Stimulated activated CD4-positive, alpha-beta T cell treated with anti-CD3 and anti-CD28 coated beads, Interleukin-15, amount 100 ng/mL, for 1 hour (primary cell): ENCODE data around the gene MSANTD7.
"Not testable (repeated sequence)": the region's sequence is repeated elsewhere in the genome, so short reads cannot be mapped to it uniquely, and the experiment has no call there.

ENCODE experiments used
- DNase-seq, 2 donors: peaks; one replicate each; pipeline ENCODE4 v3.0.0-alpha.2; 2020; ENCODE audit warnings: low read depth in 1 of 2, low spot score in 1 of 2

The MSANTD7 gene

GRCh38 chr10:14837003-14837756 lies 926 bp upstream of the MSANTD7 start:
- DNase-seq: no peak

DNA sequence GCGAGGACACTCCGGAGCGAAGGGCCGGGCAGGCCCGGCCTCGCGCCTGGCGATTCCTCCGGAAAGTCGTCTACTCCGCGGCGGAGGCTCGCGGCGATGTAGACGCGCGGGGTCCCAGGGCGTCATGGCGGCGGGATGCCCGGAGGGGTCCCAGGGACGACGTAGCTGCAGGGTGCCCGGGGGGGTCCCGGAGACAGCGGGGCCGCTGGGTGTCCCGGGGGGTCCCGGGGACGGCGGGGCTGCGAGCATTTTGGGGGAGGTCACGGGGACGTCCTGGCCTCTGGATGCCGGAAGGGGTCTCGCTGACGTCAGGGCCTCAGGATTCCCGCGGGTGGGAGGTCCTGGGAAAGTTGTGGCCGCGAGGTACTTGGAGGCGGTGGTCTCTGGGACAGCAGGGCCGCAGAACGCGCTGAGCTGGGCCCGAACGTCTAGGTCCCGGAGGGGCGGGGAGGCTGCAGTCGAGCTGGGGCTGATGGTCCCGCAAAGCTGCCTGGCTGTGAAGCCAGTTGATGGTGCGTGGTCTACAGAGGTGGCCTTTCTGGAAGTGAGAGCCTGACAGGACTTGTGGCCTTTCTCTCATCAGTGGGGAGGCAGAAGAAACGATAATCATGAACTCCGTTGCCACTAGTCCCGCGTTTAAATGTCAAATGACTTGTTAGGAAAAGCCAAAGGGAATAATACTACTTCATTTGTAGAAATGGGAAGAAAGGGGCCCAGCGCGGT lies 637 bp downstream of the MSANTD7 start:
- peak in 1 of 2 donors; percentile 3 for DNase-seq

GRCh38 chr10:14839305-14839695 lies 1.2 kb downstream of the MSANTD7 start:
- no peak for DNase-seq

DNA sequence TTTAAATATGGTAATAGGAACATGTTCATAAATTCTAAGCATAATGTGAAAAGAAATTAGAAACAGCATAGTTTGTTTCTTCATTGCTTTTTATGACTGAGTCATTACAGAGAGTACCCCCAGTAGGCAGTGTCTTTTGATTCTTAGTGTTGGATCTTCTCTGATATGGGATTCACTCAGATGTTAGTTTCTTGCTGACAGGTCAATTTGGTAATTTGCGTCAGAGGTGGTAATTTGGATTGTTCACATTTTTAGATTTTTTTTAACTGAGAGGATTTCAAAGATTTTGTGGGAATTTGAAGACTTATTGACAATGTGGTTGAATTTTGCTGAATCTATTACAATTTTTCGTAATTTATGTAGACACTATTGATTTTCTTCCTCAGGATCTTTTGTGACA lies 2.1 kb downstream of the MSANTD7 start:
- DNase-seq: no peak

- no peak for DNase-seq
Observed at GRCh38 chr10:14843327-14843988, 5.4 kb downstream of the MSANTD7 start.

DNA sequence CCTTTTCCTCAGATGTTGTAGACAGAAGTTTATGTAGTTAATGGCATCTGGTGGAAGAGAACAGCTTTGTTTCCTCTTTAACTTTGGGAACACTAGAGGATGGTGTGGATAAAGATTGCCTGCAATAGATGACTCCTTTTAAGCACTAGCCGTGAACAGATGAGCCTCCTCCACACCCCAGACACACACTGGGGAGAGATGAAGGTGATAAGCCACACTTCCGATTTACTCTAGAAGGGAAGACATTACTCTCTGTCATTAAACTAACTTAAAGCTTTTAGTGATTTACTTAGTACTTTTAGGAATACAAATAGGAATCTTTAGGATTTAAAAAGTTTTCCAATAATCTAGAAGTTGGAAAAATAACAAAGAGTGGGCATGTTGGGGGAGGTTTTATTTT lies 6.8 kb downstream of the MSANTD7 start:
- DNase-seq: no peak

DNA sequence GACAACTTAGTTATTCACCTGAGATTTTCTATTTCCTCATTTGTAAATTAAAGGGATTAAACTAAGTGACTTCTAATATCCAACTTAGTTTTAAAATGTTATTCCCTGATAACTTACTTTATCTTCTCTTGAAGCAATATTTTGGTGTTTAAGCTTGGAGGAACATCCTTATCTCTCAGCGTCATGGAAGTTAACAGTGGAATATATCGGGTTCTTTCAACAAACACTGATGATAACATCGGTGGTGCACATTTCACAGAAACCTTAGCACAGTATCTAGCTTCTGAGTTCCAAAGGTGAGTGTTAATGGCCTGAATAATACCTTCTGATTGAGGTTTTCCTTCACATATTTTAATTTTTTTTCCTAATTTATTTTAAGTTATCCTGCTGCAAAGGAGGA lies 14.1 kb downstream of the MSANTD7 start:
- DNase-seq: no peak

DNA sequence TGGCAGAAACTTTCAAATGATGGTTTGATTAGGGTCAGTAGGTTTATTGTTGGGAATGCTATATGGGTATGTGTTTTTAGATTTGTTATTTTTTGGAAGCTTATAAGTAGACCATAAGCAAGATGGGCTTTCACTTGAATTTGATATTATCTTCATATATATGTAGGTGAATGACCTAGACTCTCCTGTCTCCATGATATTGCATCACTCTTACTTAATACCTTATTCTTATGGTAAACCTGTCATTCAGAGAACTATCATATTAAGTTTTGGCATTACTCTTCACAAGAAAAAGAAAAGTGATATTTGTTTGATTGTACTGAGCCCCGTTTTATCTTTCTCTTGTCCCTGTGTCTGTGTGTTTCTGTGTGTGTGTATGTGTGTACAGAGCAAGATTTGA lies 17.3 kb downstream of the MSANTD7 start:
- DNase-seq: no peak

GRCh38 chr10:14858338-14858960 lies 20.3 kb downstream of the MSANTD7 start:
- no peak for DNase-seq

- no peak for DNase-seq
Observed at GRCh38 chr10:14859043-14859442, 20.9 kb downstream of the MSANTD7 start.

GRCh38 chr10:14859775-14860174 lies 21.7 kb downstream of the MSANTD7 start:
- no peak for DNase-seq

GRCh38 chr10:14860791-14861190 lies 22.7 kb downstream of the MSANTD7 start:
- no peak for DNase-seq

GRCh38 chr10:14864466-14864865 lies 26.4 kb downstream of the MSANTD7 start:
- not testable (repeated sequence) for DNase-seq

- DNase-seq: not testable (repeated sequence)
Observed at GRCh38 chr10:14864871-14865270, 26.8 kb downstream of the MSANTD7 start.

- no peak for DNase-seq
Observed at GRCh38 chr10:14873090-14873760, 35.1 kb downstream of the MSANTD7 start.

- no peak for DNase-seq
Observed at GRCh38 chr10:14875941-14876340, 37.8 kb downstream of the MSANTD7 start.

DNA sequence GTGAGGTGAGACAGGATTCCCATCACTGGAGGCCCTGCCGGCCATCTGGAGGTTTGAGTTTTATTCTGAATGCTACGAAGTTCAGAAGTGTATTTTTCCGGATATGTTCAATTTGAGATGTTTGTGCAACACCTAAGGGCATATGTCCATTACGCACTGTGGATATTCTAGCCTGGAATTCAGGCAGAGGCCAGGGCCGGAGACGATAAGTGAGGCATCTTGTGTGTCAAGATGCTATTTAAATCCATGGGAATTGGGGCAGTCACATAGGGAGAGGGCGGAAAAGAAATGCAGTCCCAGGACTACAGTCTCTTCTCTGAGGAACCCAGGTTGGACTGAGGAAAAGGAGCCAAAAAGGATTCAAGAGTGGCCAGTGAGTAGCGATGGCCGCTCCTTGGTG lies 38.7 kb downstream of the MSANTD7 start:
- DNase-seq: no peak

GRCh38 chr10:14878266-14879123 lies 40.4 kb downstream of the MSANTD7 start, which contains the start of gene SUV39H2:
Gene SUV39H2 (plus strand): TSS chr10:14878866. CDS start chr10:14878889, 23 bp downstream.
- DNase-seq: peak; percentile 78 to 94

DNA sequence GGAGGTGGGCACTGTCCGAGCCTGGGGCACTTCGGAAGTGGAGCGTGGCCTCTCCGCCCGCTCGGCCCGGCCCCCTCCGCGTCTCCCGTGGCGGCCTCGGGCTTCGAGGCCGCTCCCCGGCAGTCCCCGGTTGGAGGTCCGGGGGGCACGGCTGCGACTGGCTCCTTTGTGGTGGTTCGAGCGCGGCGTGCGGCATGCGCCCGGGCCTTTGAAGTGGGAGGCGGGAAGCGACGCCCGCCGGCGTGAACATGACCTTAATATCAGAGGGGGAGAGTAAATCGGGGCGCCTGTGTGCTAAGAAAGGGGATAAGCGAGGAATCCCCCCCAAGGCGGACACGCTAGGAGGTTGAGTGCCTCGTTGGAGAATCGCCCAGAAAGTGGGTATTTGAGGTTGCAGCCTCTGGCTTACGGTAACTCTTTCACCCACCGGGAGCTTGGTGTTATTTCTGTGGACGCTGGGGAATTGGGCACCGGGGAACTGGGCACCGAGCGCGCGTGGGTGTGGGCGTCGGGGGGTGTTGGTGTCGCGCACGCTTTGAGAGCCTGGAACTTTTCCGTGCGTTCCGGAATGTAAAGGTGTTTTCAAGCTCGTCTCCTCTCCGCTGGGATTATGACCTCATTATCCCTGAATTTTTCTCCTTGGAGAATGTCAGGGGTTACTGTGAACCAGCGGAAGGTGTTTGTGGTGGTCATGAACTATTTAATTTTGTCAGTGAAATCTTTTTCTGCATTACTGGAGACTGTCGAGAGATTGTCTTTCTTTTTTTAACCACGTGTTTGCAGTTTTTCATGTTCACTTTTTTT lies 41.2 kb downstream of the MSANTD7 start:
- peak in 1 of 2 donors; percentile 12 for DNase-seq
